Epithelial cell of prostate (primary cell): ENCODE results near the gene GOLGB1.
A peak's percentile ranks its signal among the peaks of the same experiment; 100 is the strongest.
"Not testable (repeated sequence)": the region's sequence is repeated elsewhere in the genome, so short reads cannot be mapped to it uniquely, and the experiment has no call there.

Source experiments
- DNase-seq: peaks from one replicate; pipeline ENCODE4 v3.0.0-alpha.2; 2011; ENCODE audit warnings: low read depth, low spot score
- H3K27ac ChIP-seq: fragments of 450-650 bp; 2 replicates; pipeline ENCODE4 v1.5.1; 2017; ENCODE audit warnings: mild to moderate bottlenecking

GOLGB1 gene, protein sequence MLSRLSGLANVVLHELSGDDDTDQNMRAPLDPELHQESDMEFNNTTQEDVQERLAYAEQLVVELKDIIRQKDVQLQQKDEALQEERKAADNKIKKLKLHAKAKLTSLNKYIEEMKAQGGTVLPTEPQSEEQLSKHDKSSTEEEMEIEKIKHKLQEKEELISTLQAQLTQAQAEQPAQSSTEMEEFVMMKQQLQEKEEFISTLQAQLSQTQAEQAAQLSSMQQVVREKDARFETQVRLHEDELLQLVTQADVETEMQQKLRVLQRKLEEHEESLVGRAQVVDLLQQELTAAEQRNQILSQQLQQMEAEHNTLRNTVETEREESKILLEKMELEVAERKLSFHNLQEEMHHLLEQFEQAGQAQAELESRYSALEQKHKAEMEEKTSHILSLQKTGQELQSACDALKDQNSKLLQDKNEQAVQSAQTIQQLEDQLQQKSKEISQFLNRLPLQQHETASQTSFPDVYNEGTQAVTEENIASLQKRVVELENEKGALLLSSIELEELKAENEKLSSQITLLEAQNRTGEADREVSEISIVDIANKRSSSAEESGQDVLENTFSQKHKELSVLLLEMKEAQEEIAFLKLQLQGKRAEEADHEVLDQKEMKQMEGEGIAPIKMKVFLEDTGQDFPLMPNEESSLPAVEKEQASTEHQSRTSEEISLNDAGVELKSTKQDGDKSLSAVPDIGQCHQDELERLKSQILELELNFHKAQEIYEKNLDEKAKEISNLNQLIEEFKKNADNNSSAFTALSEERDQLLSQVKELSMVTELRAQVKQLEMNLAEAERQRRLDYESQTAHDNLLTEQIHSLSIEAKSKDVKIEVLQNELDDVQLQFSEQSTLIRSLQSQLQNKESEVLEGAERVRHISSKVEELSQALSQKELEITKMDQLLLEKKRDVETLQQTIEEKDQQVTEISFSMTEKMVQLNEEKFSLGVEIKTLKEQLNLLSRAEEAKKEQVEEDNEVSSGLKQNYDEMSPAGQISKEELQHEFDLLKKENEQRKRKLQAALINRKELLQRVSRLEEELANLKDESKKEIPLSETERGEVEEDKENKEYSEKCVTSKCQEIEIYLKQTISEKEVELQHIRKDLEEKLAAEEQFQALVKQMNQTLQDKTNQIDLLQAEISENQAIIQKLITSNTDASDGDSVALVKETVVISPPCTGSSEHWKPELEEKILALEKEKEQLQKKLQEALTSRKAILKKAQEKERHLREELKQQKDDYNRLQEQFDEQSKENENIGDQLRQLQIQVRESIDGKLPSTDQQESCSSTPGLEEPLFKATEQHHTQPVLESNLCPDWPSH (N-terminal part only)

GRCh38 chr3:121749276-121750086 lies at the start of gene GOLGB1:
TSS of gene GOLGB1 (minus strand) at chr3:121749741. CDS start at chr3:121730971, 18,770 bp downstream.
- peak; percentile 100 for DNase-seq
- peak within 1 kb of the TSS; percentile 87 for H3K27ac ChIP-seq

DNA sequence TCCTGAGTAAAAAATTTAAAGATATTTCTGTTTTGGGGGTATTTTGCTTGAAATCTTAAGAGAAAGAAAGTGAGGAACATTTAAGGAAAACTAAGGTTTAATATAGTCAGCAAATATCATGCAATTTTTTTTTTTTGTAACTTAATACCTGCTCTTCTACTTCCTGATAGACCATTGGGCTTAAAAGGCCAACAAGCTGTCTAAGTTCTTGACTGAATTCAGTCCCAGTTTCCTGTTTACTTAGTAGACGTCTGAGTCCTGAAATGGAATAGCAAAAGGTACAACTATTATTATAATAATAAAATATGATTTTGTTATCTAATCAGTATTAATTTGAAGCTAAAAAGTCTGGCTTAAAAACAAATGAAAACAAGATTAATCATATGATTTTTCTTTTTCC lies 47.4 kb upstream of the GOLGB1 start:
- no peak overlapping the region for H3K27ac ChIP-seq
- DNase-seq, result no peak

- H3K27ac ChIP-seq, result no peak overlapping the region
- no peak for DNase-seq
These were observed 44.9 kb upstream of the GOLGB1 start for GRCh38 chr3:121794264-121794983.

DNA sequence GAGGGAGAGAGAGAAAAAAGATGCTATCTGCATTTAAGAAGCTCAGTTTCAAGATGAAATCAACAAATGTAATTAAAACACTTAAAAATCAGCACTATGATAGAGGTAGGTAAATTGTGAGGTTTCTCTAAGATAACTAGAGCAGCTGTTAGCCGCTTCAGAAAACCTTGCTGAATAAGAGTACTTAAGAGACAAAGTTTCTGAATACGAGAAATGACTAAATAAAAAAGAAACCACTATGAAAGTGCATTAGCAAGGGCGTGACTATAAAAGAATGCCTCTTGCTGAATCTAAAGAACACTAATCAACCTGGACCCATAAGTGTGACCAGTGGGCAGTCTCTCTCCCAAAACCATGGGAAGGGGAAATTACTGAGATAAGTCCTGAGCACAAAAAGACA lies 43.5 kb upstream of the GOLGB1 start:
- DNase-seq, result no peak
- no peak overlapping the region for H3K27ac ChIP-seq

- no peak for DNase-seq
- H3K27ac ChIP-seq, result no peak overlapping the region
These were observed 36.9 kb upstream of the GOLGB1 start for GRCh38 chr3:121786485-121786884.

- DNase-seq, H3K27ac ChIP-seq: not testable (repeated sequence)
These were observed 33.2 kb upstream of the GOLGB1 start for GRCh38 chr3:121782784-121783183.

GRCh38 chr3:121781611-121782010 lies 32.1 kb upstream of the GOLGB1 start:
- H3K27ac ChIP-seq, result no peak overlapping the region
- DNase-seq, result no peak

- not testable (repeated sequence) for H3K27ac ChIP-seq, DNase-seq
These were observed 25.6 kb upstream of the GOLGB1 start for GRCh38 chr3:121775095-121775494.

- DNase-seq, result no peak
- H3K27ac ChIP-seq, result no peak overlapping the region
These were observed 19.7 kb upstream of the GOLGB1 start for GRCh38 chr3:121769246-121769645.

DNA sequence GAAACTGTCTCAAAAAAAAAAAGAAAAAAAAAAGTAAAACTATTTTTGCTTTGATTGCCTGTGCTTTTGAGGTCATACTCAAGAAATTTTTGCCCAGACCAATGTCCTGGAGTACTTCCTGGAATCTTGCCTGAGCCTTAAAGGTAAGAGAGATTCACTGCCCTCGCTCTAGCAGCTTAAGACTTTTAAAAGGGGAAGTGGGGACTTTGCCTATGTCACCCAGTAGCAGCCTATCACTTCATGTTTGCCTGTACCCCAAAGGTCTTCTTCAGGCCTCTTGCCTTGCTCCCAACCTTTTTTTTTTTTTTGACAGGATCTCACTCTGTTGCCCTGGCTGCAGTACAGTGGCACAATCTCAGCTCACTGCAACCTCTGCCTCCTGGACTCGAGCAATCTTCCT lies 18.9 kb upstream of the GOLGB1 start:
- no peak overlapping the region for H3K27ac ChIP-seq
- DNase-seq, result no peak

DNA sequence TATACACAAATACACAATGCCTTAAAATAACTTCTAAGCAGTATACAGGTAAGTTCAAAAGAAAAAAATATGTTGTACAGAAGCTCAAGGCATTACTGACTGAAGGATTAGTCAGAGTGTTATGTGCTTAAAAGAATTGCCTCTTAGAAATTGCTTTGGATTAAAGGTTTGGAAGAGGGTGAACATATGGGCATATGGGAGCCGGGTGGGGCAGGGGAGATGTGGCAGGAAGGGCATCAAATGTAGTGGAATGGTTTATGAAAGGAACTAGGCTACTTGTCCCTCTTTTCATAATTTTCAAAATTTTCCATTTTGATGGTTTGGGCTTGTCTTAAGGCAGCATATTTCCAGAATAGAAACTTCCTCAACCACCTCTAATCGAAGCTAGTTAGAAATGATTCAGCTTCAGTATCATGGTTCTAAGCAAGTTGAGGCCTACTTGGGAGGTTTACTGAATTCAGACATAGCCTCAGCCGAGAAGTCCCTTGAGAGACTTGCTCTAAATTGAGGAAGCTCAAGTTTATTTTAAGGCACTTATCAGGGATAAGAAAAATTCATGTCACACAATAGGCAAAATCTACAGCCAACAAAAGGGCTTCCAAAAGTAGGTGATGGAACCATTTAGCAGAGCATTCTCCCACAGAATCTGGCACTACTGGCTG lies 10.1 kb upstream of the GOLGB1 start:
- H3K27ac ChIP-seq, result no peak overlapping the region
- no peak for DNase-seq

GRCh38 chr3:121758727-121759450 lies 9.3 kb upstream of the GOLGB1 start:
- no peak for DNase-seq
- no peak overlapping the region for H3K27ac ChIP-seq

- H3K27ac ChIP-seq, result no peak overlapping the region
- no peak for DNase-seq
These were observed 8.4 kb upstream of the GOLGB1 start for GRCh38 chr3:121757812-121758545.

GRCh38 chr3:121757087-121757811 lies 7.7 kb upstream of the GOLGB1 start:
- DNase-seq, result no peak
- no peak overlapping the region for H3K27ac ChIP-seq

DNA sequence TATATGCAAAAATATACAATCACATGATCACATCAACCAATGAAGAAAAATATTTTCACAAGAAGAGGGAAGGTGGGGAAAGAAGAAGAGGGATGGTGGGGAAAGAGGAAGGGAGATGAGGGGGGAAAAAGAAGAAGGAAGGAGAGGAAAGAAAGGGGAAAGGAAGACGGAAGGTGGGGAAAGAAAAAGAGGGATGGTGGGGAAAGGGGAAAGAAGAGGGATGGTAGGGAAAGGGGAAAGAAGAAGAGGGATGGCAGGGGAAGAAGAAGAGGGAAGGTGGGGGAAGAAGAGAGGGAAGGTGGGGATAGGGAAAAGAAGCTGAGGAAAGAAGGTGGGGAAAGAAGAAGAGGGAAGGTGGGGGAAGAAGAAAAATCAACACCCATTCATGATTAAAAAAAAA lies 3.2 kb upstream of the GOLGB1 start:
- H3K27ac ChIP-seq, result no peak overlapping the region
- DNase-seq, result no peak

- DNase-seq, result no peak
These were observed 2.7 kb upstream of the GOLGB1 start for GRCh38 chr3:121752261-121752660.

GRCh38 chr3:121750087-121750415 lies 510 bp upstream of the GOLGB1 start:
- H3K27ac ChIP-seq, result peak overlapping the region; percentile 87
- no peak for DNase-seq

More at GRCh38 chr3:121752261-121752660, 2.7 kb upstream of the GOLGB1 start:
- no peak overlapping the region for H3K27ac ChIP-seq
